IMR-90 (cell line): Measurements from ENCODE around the gene SSC4D. TPM values are rescaled to one million over a fixed set of nuclear protein-coding genes. Genes with fewer than 3 reads are reported as not detected.

Experiments used
- ATAC-seq: fragments of 200-7000 bp; cut with Tn5 transposase; 2 replicates; pipeline ENCODE4 v1.9.1; 2020; ENCODE audit warnings: low read depth, mild to moderate bottlenecking, moderate library complexity
- BruUV-seq: library from RNA; stranded (reverse); fragments of 400-500 nt; replicated peaks from 2 replicates; lab custom pipeline; 2021; lab: Mats Ljungman, UMichigan
- CTCF ChIA-PET: fragments of 300-600 bp; formaldehyde crosslinking; extraction: SDS; loops from one replicate; lab custom pipeline; 2021; ENCODE audit warnings: antibody characterized with exemption; lab: Yijun Ruan, JAX
- POLR2A ChIA-PET: fragments of 300-600 bp; sonication (Branson Sonifier 250); formaldehyde crosslinking; loops from one replicate; lab custom pipeline; 2022; ENCODE audit warnings: antibody characterized with exemption; ENCODE audit not compliant: unreplicated experiment; lab: Charles Lee
- DNase-seq: peaks from one replicate; pipeline ENCODE4 v3.0.0; 2013
- H2AFZ ChIP-seq: replicated peaks from 2 replicates; pipeline ENCODE3; 2013; ENCODE audit warnings: low read length, mild to moderate bottlenecking; ENCODE audit not compliant: poor library complexity
- H2AK5ac ChIP-seq: 2 replicates; pipeline ENCODE4 v1.6.1; 2013; ENCODE audit warnings: low read depth, low read length, inconsistent platforms
- H2AK9ac ChIP-seq: replicated peaks from 2 replicates; pipeline ENCODE3; 2013; ENCODE audit warnings: mild to moderate bottlenecking, low read depth, low read length, moderate library complexity; ENCODE audit not compliant: poor library complexity
- H2BK120ac ChIP-seq: 2 replicates; pipeline ENCODE4 v1.6.1; 2013; ENCODE audit warnings: low read depth, low read length, inconsistent platforms
- H2BK15ac ChIP-seq: 3 replicates; pipeline ENCODE4 v1.6.1; 2013; ENCODE audit warnings: low read depth, low read length, inconsistent platforms
- H2BK20ac ChIP-seq: 2 replicates; pipeline ENCODE4 v1.6.1; 2013; ENCODE audit warnings: low read depth, mild to moderate bottlenecking, inconsistent platforms, low read length, moderate library complexity
- H2BK5ac ChIP-seq: 2 replicates; pipeline ENCODE4 v1.6.1; 2013; ENCODE audit warnings: mild to moderate bottlenecking, low read depth, low read length, inconsistent platforms; ENCODE audit not compliant: poor library complexity, severe bottlenecking
- H3K14ac ChIP-seq: replicated peaks from 2 replicates; pipeline ENCODE4 v1.6.1; 2013; ENCODE audit warnings: low read depth, low read length, inconsistent platforms
- H3K18ac ChIP-seq: 2 replicates; pipeline ENCODE4 v1.6.1; 2013; ENCODE audit warnings: low read depth, low read length, control low read depth
- H3K23ac ChIP-seq: 2 replicates; pipeline ENCODE4 v1.6.1; 2013; ENCODE audit warnings: low read depth, low read length, inconsistent platforms
- H3K27ac ChIP-seq: 2 replicates; pipeline ENCODE4 v1.5.1; 2013; ENCODE audit warnings: mild to moderate bottlenecking, control low read depth, low read length; ENCODE audit not compliant: insufficient read depth
- H3K27me3 ChIP-seq: 2 replicates; pipeline ENCODE4 v1.6.1; 2013; ENCODE audit warnings: low read length; ENCODE audit not compliant: control insufficient read depth, insufficient read depth
- H3K36me3 ChIP-seq: 2 replicates; pipeline ENCODE4 v1.6.1; 2013; ENCODE audit warnings: low read length, mixed read lengths; ENCODE audit not compliant: control insufficient read depth, insufficient read depth
- H3K4ac ChIP-seq: 2 replicates; pipeline ENCODE4 v1.6.1; 2013; ENCODE audit warnings: low read depth, low read length, inconsistent platforms
- H3K4me1 ChIP-seq: 2 replicates; pipeline ENCODE4 v1.6.1; 2013; ENCODE audit warnings: low read length, mixed read lengths; ENCODE audit not compliant: control insufficient read depth, insufficient read depth
- H3K4me2 ChIP-seq: 2 replicates; pipeline ENCODE4 v1.6.1; 2013; ENCODE audit warnings: low read depth, mild to moderate bottlenecking, control low read depth, low read length, moderate library complexity
- H3K4me3 ChIP-seq: 2 replicates; pipeline ENCODE4 v1.5.1; 2013; ENCODE audit warnings: low read depth, mild to moderate bottlenecking, control low read depth, low read length, moderate library complexity; ENCODE audit not compliant: insufficient read depth
- H3K56ac ChIP-seq: 2 replicates; pipeline ENCODE4 v1.6.1; 2013; ENCODE audit warnings: low read length, inconsistent platforms; ENCODE audit not compliant: insufficient read depth; ENCODE audit errors: extremely low read depth
- H3K79me1 ChIP-seq, 2 experiments: 2 replicates each; pipeline ENCODE4 v1.6.1; 2013; ENCODE audit warnings: low read length in 2 of 2, inconsistent platforms in 1 of 2, low read depth in 1 of 2
- H3K9ac ChIP-seq: 2 replicates; pipeline ENCODE4 v1.6.1; 2013; ENCODE audit warnings: low read depth, low read length, control low read depth
- H3K9me1 ChIP-seq: 2 replicates; pipeline ENCODE4 v1.6.1; 2013; ENCODE audit warnings: low read length, inconsistent platforms; ENCODE audit not compliant: insufficient read depth
- H3K9me3 ChIP-seq: 2 replicates; pipeline ENCODE4 v1.6.1; 2013; ENCODE audit warnings: low read length; ENCODE audit not compliant: control insufficient read depth, insufficient read depth
- H4K20me1 ChIP-seq: 2 replicates; pipeline ENCODE4 v1.6.1; 2013; ENCODE audit warnings: low read length, inconsistent platforms; ENCODE audit not compliant: insufficient read depth
- H4K5ac ChIP-seq: 2 replicates; pipeline ENCODE4 v1.6.1; 2013; ENCODE audit warnings: mild to moderate bottlenecking, low read depth, low read length, control low read depth
- H4K8ac ChIP-seq, 2 experiments: 2 replicates each; pipeline ENCODE4 v1.6.1; 2013; ENCODE audit warnings: low read depth in 2 of 2, low read length in 2 of 2, control low read depth in 1 of 2, inconsistent platforms in 1 of 2
- H4K91ac ChIP-seq: 2 replicates; pipeline ENCODE4 v1.6.1; 2013; ENCODE audit warnings: low read depth, low read length, inconsistent platforms; ENCODE audit not compliant: insufficient read depth
- CEBPB ChIP-seq: IDR thresholded peaks from 2 replicates; pipeline ENCODE4 v1.6.1; 2012; ENCODE audit warnings: low read depth, low read length, improper control_type of control experiment
- FOS ChIP-seq: fragments of 150-350 bp; IDR thresholded peaks from 2 replicates; pipeline ENCODE4 v1.6.1; 2016; ENCODE audit warnings: low read depth, low read length
- MAFK ChIP-seq: IDR thresholded peaks from 2 replicates; pipeline ENCODE4 v1.6.1; 2012; ENCODE audit warnings: low read depth, low read length, improper control_type of control experiment
- MXI1 ChIP-seq: IDR thresholded peaks from 2 replicates; pipeline ENCODE4 v1.6.1; 2012; ENCODE audit warnings: low read depth, mild to moderate bottlenecking, low read length, moderate library complexity, borderline replicate concordance
- NFE2L2 ChIP-seq: fragments of 150-350 bp; IDR thresholded peaks from 2 replicates; pipeline ENCODE4 v1.6.1; 2016; ENCODE audit warnings: low read depth, mild to moderate bottlenecking, low read length
- RCOR1 ChIP-seq: IDR thresholded peaks from 2 replicates; pipeline ENCODE4 v1.6.1; 2012; ENCODE audit warnings: mild to moderate bottlenecking, low read length, improper control_type of control experiment; ENCODE audit not compliant: insufficient replicate concordance
- USF2 ChIP-seq: fragments of 150-350 bp; IDR thresholded peaks from 2 replicates; pipeline ENCODE4 v1.6.1; 2017; ENCODE audit warnings: mild to moderate bottlenecking, antibody characterized with exemption, low read length, low read depth
- WGBS, 2 experiments: methylation state at CpG; one replicate each; pipeline versions ENCODE4 v1.1.5 to v1.1.7; 2013; ENCODE audit warnings: missing lambda C conversion rate in 2 of 2; ENCODE audit not compliant: insufficient read length in 1 of 2; ENCODE audit errors: extremely low coverage in 2 of 2; 5-methylcytosine and 5-hydroxymethylcytosine counted together
- dilution Hi-C: fragments of 300-500 bp; cut with HindIII; formaldehyde crosslinking; loops from one replicate; pipeline ENCODE4 v1.14.3; 2018; ENCODE audit warnings: low sequenced_read_pairs; ENCODE audit not compliant: unreplicated experiment
- in situ Hi-C: fragments of 300-500 bp; cut with MboI; formaldehyde crosslinking; loops from 3 replicates; pipeline ENCODE4 v1.14.3; 2019; ENCODE audit warnings: low sequenced_read_pairs, inconsistent platforms, mixed read lengths
- intact Hi-C: fragments of 100-400 bp; cut with micrococcal nuclease; formaldehyde crosslinking; loops from 2 replicates; pipeline ENCODE4 v1.10.0; 2022
- polyA plus RNA-seq, 3 experiments: library from polyadenylated mRNA; depleted of rRNA; stranded (reverse); fragments of >200 nt; gene quantifications; 2 replicates each; pipeline ENCODE4 v1.2.3, GENCODE V29; 2012; ENCODE audit warnings: low replicate concordance in 1 of 3
- total RNA-seq: library from RNA; depleted of rRNA; stranded (reverse); fragments of >200 nt; gene quantifications from 2 replicates; pipeline ENCODE4 v1.2.3, GENCODE V29; 2012
- TF ChIP-seq, protein P1 (sequence below): conservative IDR thresholded peaks from 2 replicates; pipeline ENCODE4 v1.5.1; 2012; ENCODE audit warnings: mild to moderate bottlenecking, low read depth, low read length, improper control_type of control experiment

The SSC4D gene
- total and polyA plus RNA-seq, 2 of the 4 experiments (the other 2 are of a cell fraction), result 0.36 to 0.70 TPM

DNA sequence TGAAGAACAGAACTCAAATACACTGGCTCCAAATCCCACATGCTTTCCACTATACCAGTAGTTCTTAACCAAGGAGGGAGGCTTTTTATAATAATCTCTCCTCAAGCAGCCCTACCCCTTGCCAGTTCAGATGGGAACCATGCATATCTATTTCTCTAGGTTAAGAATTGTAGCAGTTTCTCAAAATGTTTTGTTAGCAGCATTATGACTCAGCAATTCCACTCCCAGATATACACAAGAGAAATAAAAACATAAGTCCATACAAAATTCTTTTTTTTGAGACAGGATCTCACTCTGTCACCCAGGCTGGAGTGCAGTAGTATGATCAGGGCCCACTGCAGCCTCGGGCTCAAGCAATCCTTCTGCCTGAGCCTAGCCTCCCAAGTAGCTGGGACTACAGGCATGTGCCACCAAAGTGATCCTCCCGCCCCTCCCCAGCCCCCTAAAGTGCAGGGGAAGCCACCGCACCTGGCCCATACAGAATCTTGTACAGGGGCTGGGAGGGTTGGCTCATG is 68.8 kb downstream of the SSC4D start:
- no TSS peak for BruUV-seq
- no peak overlapping the region for H3K9ac ChIP-seq

More for the DNA sequence above, 68.8 kb downstream of the SSC4D start:
- Histone ChIP-seq H2BK120ac (peak overlapping the region; percentile 14; the same call in 1 of the 2 replicates), H3K23ac (no peak overlapping the region), H3K4me2 (peak overlapping the region; percentile 46), H4K5ac (no peak overlapping the region), H2BK20ac (no peak overlapping the region), H3K14ac (no peak overlapping the region), H3K4me1 (peaks cover 25% of the 10 kb centered on the region), H2BK15ac (no peak overlapping the region; the same call in 2 of the 3 replicates), H2AK9ac (peak overlapping the region; percentile 50), H3K4me3 (no peak overlapping the region), H3K36me3 (peaks cover 33% of the 10 kb centered on the region), H4K20me1 (peaks cover 99% of the 10 kb centered on the region), H2AK5ac (peak overlapping the region; percentile 53; the same call in 1 of the 2 replicates), H3K9me3 (no peaks in the 10 kb centered on the region), H4K91ac (no peak overlapping the region), H3K4ac (peak overlapping the region; percentile 59; the same call in 1 of the 2 replicates), H3K18ac (peak overlapping the region; percentile 18; the same call in 1 of the 2 replicates), H4K8ac (no peak overlapping the region), H3K27ac (peak overlapping the region; percentile 79), H3K79me1 (peaks cover 11 to 80% of the 10 kb centered on the region in 2 experiments), H3K56ac (no peak overlapping the region), H3K27me3 (no peaks in the 10 kb centered on the region), H2AFZ (no peak overlapping the region), H2BK5ac (peak overlapping the region; percentile 74), H3K9me1 (peaks cover 29% of the 10 kb centered on the region)
- POLR2A ChIA-PET, result no interaction called here
- ATAC-seq, result peak; percentile 82
- intact Hi-C loops (no loop called here), in situ Hi-C loops (no loop called here), dilution Hi-C loops (no loop called here)
- 43% methylated on average over 1 of the region's 3 CpGs; no CpG with 5 or more reads in 1 of the 2 experiments for WGBS, 2 experiments
- peak; percentile 92 for DNase-seq
- TF ChIP-seq USF2, result no peak
- no peak for TF ChIP-seq RCOR1
- TF ChIP-seq CEBPB, result no peak
- TF ChIP-seq, protein P1, sequence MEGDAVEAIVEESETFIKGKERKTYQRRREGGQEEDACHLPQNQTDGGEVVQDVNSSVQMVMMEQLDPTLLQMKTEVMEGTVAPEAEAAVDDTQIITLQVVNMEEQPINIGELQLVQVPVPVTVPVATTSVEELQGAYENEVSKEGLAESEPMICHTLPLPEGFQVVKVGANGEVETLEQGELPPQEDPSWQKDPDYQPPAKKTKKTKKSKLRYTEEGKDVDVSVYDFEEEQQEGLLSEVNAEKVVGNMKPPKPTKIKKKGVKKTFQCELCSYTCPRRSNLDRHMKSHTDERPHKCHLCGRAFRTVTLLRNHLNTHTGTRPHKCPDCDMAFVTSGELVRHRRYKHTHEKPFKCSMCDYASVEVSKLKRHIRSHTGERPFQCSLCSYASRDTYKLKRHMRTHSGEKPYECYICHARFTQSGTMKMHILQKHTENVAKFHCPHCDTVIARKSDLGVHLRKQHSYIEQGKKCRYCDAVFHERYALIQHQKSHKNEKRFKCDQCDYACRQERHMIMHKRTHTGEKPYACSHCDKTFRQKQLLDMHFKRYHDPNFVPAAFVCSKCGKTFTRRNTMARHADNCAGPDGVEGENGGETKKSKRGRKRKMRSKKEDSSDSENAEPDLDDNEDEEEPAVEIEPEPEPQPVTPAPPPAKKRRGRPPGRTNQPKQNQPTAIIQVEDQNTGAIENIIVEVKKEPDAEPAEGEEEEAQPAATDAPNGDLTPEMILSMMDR, result no peak
- TF ChIP-seq MXI1, result no peak
- peak; percentile 99 for TF ChIP-seq NFE2L2
- peak; percentile 88 for TF ChIP-seq MAFK
- TF ChIP-seq FOS, result peak; percentile 60; the same call in 1 of the 2 replicates
- CTCF ChIA-PET, result no interaction called here
